ENCODE measurements around the gene GASK1B.

Gene GASK1B

DNA sequence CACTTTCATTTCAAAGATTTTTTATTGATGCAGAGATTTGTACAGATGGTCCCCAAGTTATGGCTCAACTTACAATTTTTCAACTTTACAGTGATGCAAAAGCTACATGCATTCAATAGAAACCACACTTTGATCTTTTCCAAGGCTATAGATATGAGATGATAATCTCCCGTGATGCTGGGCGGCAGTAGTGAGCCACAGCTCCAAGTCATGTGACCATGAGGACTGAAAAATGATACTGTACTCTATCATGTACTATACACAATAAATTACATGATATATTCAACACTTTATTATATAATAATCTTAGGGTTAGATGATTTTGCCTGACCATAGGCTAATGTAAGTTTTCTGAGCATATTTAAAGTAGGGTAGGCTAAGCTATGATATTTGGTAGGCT lies 14.0 kb upstream of the GASK1B start:
- DNase-seq = no peak

DNA sequence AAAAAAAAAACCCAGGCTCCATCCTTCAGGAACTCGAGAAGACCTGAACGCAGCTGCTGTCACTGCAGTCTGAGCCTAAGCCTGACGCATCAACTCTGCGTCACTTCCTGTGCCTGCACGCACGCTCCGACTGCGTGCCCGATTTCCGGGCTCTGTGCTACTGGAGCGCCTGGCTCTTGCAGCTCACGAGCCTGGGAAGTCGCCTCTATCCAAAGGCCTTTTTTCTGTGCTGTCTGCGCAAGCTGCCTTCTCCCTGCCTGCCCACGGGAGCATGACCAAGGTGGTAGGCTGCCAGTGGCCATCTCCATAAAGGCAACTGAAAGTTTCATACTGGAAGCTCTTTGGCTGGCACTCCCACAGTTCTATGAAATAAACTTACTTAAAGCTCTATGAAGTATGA lies 9.9 kb upstream of the GASK1B start:
- DNase-seq = peak in 1 of 14 donors; percentile 19

DNA sequence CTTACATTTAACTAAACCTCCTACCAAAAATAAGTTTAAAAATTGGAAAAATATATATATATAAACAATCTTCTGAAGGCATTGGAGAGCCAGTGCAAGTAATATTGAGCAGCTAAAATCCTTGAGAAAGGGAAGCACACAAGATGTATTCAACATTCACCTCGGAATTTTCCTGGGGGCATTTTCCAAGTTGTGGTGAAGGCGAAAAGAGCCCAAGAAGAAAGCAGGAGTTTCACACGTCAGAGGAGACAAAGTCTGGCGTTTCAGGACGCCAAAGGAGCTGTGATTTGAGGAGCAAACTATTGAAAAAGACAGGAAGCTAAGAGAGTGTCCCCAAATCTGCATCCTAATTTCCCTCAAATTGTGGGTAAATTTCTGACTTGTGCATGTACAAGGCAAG lies 9.1 kb upstream of the GASK1B start:
- no peak for DNase-seq

DNA sequence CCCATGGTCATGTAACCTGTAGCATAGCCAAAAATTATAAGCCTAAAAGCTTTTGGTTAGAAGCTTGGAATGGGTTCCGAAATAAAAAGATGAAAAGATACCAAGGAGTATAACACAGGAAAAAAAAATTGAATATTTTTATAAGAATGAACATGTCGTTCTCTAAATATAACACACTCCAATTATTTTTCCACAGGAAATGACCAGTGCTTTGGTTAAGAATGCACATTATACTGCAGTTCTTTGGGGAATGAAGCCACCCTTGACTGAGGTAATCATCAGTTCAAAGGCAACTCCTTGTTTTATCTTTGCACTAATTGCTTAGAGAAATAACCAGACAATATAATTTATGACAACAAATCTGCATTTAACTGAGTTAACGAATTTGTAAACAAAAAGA lies 6.6 kb upstream of the GASK1B start:
- DNase-seq = no peak

DNA sequence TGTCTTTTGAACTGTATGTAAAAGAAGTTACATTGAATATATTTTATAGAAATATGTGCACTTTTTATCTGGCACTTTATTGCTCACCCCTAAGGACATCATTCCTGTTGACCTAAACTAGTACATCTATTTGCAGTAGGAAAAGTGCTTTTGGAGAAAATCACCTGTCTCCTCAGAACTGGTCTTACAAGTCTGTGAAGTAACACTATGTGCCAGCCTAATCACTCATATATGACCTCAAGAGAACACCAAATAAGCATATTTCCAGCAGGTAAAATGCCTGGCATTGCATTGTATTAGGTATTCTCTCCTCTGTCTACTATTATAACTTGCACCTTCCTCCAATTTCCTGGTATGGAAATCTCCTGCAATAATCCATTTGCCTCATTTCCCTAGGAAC lies 4.0 kb upstream of the GASK1B start:
- DNase-seq = no peak

DNA sequence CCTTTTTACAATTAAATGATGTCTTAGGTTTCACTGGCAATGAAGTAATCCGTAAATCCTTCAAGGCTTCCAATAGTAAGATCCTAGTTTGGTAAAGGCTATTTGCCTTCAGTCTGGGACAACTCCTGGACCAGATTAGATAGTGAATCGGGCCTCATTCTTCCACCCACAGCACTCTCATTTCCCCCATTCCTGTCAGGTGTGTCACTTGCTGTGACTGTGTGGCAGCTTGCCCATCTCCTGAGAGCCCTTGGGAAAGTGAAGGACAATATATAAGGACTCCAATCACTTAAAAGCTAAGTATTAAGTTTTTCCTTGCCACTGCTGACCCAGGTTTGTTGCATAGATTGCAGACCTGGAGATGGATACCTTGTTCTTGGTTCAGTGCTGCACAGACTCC lies 3.3 kb upstream of the GASK1B start:
- no peak for DNase-seq

DNA sequence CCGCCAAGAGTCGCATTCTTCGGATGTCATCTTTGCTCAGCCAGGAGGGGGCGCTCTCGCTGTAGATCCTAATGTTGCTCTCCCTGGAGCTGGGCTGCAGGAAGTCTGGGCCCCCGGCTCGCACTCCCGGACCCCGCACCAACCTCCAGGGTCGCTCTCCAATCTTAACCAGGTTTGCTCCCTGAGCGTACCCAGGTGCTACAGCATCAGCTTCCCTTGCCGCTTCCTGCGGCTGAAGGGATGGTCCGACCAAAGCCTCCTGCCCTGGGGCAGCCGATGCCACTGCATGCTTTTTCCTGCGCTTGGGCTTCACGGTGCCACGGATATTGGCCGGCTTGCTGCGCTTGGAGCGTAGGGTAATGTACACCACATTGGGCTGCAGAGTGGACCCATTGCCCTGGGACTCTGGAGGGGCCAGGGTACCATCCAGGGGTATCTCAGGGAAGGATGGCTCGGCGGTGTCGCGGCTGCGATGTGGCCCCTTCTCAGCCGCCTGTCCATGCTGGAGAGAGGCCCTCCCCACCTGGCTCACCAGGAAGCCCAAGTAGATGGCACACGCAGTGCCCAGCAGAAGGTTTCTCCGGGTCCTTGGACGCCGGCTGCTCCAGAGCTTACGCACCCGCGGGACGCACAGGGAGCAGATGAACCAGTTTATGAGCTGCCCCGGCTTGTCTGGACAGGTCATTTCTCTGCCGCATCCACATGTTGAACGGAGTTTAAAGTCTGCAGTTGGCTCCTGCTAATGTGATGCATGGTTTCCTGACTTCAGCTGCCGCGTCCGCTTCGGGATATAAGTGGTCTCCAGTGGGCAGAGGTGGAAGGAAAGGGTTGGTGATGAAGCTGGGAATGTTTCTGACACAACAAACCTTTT lies 1.9 kb downstream of the GASK1B start:
- peak in 3 of 14 donors; percentile 22 to 36 (median 30) for DNase-seq

DNA sequence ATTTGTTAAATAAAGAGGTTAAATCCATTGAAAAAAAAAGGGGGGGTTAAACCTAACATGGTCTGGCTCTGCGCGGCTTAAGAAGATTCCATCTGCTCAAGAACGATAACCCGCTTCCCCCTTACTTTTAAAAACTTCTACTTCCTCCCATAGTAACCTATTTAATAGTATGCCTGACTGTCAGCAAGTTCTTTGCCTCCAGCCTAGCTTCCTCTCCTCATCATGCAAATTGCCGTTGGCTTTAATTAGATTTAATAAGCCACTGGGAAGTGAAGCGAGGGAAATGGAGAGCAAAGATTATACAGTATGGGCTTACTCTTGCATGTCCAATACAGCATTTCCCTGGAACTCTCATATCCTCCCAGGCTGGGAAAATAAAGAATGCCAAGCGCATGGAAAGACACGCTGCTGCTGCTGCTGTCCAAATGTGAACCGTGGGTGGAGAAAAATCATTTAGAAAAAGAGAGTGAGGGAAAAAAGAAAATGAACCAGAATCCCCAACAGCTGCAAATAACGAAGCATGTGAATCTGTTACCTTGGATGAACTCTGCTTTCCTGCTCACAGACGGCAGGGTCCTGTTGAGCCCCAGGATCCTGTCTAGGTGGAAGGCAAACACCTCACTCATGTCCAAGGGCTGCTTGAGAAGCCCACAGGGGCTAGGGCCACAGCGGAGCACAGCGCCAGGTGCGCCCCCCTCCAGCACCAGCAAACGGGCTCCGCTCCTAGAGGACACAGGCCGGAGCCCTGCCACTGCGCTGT lies 2.7 kb downstream of the GASK1B start:
- DNase-seq = no peak

DNA sequence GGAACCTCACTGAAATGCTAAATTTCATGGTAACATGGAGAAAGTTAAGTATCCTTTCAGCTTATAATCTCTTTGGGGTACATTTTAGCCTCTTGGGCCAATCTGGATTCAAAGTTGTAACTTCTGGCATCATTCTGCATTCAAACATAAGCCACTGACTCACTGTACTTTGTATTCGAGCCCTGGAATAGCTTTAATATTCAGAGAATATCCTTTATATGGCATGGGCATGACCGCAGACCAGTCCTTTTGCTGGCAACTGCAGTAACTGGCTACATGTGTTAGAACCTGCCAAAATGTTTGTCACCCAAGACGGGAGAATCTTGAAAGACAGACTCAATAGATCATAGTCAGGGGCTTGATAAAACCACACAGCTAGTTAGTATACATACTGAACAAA lies 3.3 kb downstream of the GASK1B start:
- DNase-seq = no peak

DNA sequence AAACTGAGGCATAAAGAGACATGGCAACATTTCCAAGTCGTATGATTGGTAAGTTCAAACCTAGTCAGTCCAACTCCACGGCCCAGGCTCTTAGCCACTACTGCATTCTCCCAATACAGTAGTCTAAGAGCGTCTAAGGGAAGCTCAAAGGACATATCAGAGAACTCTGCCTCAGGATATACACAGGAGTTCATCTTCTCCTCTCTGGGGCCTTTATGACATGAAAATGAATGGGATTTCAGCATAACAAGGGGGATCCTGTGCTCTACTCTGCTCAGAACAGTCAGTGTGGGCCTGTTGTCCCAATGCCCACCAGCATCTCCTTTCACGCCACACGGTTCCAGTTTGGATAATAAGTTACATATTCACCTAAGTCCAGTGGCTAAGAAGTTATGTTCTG lies 4.2 kb downstream of the GASK1B start:
- no peak for DNase-seq

DNA sequence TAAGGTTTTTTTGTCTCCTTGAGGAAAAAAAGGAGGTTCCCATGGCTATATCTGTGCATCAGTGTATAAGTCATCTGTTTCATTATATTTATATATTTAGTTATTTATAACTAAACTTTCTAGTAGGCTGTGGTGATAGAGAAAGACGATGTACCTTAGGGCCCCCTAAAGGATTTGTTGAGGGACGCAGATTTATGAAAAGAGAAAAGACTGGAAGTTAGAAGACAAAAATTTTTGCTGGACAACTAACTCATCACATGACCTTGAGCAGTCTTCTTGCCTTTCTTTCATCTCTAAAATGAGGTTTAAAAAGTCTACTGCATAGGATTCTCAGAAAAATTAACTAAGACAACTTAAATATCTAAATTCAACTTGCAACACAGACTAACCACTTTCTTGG lies 6.1 kb downstream of the GASK1B start:
- DNase-seq = no peak

DNA sequence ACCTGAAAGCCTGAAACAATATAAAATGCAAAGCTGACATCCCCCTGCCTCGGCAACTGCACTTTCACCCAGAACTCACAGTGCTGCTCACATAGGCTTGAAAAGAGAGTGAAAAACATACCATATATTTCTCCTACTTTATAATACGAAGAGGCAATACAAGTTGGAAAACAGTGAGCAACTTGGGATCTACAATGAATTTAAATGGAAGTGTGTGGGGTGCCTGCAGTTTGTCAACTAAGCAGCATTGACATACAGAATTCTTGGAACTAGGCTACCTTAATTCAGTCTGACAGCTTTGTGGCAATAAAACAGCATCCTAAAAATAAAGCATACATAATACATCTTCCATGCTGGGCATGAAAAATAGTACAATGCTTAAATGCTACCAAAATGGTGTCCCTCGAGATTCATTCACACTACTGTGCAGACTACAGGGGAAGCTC lies 8.0 kb downstream of the GASK1B start:
- DNase-seq = no peak

DNA sequence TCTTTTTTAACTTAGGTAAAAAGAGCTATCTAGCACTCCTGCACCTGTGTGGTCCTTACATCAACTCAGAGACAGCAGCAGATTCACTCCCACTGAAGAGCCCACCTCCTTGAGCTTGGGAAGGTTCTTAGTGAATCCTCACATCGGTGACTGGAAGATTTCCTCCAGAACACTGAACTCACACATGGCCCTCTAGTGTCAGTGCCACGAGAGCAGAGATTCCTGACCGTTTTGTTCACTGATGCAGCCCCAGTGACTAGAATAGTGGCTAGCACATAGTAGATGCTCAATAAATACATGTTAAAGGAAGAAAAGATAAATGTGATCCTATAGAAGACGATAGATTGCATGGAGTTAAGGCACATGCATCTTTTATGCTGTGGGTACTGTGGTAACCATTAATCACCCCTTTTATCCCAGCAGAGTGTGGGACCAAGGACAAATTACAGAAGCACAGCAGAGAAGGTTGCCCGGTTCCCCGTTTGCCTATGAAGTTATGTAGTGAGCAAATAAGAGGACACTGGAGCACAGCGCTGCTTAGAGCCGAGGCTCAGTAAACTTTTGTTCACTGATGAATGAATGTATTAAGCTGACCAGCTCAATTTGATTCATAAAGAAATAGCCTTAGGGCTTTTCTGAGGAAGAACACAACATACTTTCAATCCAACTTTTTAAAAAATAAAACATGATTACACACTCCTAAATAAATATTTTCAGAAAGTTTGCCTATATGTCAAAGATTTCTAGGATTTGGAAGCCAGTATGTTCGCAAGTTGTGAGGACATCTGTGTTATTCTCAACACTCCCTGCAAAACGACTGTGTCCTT lies 8.7 kb downstream of the GASK1B start:
- DNase-seq = no peak

DNA sequence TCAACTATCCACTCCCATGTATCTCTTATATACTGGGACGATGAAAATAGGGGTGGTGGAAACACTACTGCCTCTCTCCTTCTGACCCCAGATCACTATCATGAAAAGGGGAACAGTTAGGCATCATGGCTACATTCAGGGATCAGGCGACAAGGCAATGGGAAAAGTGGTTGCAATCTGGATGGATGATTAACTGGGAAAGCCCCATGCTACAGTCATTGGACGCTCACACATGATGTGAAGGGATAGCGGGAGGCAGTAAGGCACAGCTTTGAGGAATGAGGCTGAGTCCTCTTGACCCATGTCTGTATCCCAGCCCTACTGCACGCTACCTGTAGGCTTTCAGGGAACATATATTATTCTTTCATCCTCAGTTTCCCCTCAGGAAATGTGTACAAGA lies 10.2 kb downstream of the GASK1B start:
- no peak for DNase-seq

DNA sequence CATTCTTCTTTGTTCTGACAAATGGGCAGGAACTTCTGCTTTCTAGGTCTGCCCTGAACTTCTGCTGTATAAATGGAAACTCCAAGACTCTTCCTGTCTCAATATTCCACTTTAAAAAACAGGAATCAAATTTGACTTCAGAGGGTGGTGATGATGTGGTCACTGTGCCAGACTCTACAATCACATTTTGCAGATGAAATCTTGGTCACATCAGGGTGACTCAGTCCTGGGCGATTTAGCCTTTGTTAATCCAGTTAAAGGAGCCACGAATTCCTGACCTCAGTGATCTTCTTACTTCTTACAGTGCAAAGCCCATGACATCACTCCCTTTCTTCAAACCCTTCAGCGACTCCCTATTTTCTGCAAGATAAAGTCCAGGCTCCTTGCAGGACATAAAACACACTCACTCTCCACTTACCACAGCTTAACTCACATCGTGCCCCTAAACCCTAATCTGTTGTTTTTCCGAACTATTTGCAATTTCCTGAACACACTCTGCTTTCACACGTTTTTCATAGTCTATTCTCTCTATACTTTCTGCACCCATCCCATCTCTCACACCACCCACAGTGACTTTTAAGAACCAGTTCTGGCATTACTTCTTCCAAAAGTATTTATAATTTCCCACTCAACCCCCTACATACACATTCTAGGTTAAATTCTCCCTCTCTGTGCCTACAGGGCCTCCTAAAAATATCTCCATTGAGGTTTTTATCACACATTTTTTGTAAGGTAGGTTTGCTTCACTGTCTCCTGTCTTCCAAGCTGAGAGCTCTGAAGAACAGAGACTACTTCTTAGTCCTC lies 11.1 kb downstream of the GASK1B start:
- DNase-seq = no peak

DNA sequence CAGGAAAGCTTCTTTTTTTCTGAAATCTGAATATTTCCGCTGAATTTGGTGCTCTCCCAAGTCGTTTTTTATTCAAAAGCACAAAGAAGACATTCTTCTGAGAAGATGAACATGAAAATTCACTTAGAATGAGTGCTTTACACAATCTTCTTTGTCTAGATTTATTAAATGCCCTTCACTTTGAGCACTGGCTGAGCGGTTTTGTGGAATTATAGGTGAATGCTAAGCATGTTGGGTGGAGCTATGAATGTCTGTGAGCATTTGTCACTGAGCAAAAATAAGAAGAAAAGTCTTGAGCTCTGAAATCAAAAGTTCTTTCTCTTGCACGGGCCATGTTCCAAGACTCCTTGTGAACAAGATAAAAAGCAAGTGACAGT lies 13.1 kb downstream of the GASK1B start:
- DNase-seq = no peak

DNA sequence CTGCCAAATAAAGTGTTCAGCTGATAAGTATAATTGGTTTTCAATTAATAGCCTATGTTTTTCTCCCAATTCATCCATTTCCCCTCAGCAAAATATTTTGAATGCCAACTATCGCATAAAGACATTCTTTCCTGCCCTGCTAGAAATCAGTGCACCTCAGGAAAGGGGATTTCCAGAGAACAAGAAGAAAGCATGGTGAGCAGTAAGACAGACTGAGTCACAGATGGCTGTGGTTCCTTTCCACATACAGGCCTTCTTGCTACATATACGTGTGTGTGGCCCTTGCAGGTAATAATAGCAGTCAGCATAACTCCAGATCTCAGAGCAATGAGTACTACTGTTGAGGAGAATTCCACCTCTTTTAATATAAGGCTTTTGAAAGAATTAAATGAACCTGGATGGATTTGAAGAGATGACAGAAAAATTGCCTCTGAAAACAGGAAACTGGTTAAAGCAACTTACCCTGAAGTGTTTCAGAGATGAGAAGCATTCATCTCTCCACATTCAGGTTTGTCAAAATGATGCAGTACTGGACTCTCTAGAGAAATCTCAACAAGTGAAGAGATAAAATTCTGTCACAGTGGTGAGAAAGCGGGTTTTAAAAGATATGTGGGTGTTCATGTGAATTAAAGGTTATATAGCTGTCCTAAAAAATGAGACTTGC lies 13.6 kb downstream of the GASK1B start:
- DNase-seq = no peak

DNA sequence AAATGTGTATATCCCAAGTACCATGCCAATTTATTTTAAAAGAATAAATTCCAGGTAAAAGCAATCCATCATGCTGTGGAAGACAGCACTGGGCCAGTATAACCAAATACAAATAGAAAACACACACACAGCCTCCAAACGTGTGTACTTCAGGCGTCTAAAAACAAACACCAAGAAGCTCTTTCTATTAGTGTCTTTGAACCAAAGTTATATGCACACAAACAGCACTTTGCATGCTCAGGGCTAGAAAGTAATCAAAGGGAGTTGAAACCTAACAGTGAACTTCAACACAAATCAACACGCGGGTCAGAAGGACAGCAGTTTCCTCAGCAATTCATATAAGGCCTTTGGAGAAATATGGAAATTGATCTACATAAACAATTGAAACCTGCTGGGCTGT lies 15.4 kb downstream of the GASK1B start:
- DNase-seq = no peak

DNA sequence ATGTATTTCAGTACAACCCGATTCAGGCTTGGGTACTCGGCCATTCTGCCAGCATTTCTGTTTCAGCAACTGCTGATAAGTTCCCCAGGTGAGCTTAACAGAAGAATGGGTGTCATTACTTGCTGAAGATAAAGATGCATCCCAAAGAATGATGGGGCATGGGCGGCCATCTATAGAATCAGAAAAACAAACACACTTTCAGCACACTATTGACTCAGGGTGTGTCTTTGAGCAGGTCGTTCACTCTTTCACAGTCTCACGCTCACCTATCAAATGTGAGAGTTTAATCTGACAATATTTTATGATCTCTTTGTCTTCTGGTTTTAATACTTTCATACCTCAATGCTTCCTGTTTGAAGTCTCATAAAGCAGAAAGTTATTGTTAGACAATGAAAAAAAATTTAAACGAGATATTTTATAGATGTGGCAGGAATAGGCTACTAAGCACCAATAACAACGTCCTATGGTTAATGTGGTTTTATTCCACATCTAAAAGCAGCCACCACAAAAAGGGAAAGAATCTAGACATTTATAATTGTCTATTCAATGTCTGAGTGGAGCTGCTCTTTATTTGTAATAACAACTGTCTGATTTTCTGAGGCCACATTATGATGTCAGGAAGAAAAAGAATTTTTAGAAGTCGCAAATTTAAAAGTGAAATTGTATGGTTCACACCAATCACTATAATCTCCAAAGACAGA lies 17.0 kb downstream of the GASK1B start:
- DNase-seq = no peak

DNA sequence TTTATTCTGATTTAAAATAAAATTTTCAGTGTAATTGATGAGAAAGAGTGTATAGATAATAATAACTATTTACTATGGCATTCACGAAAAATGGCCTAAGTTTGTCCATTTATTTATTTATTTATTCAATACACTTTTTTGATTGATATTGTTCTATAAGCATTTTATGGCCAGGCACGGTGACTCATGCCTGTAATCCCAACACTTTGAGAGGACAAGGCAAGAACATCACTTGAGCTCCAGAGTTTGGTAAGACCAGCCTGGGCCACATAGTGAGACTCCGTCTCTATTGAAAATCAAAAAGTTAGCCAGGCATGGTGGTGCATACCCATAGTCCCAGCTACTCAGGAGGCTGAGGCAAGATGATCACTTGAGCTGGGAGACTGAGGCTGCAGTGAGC lies 25.7 kb downstream of the GASK1B start:
- no peak for DNase-seq

DNA sequence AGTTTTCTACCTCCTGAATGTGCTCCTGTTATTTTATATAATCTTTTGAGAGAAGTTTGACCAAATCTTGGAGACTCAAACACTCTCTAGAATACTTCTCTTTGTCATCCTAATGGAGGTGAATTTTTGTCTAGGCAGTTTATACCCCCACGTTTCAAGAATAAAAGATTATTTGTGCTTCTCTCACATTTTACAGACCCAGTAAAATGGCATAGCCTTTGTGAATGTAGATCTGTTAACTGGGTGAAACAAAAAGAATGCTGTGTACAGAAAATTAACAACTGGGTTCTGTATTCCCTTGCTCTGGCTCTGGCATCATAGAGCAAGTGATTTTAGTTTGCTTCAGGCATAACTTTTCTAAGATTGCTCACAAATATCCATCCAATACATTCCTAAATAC lies 26.1 kb downstream of the GASK1B start:
- no peak for DNase-seq

All from C1 segment of cervical spinal cord (tissue), 14 donors.